Measurements from ENCODE around the gene CAMTA1.

The CAMTA1 gene

DNA sequence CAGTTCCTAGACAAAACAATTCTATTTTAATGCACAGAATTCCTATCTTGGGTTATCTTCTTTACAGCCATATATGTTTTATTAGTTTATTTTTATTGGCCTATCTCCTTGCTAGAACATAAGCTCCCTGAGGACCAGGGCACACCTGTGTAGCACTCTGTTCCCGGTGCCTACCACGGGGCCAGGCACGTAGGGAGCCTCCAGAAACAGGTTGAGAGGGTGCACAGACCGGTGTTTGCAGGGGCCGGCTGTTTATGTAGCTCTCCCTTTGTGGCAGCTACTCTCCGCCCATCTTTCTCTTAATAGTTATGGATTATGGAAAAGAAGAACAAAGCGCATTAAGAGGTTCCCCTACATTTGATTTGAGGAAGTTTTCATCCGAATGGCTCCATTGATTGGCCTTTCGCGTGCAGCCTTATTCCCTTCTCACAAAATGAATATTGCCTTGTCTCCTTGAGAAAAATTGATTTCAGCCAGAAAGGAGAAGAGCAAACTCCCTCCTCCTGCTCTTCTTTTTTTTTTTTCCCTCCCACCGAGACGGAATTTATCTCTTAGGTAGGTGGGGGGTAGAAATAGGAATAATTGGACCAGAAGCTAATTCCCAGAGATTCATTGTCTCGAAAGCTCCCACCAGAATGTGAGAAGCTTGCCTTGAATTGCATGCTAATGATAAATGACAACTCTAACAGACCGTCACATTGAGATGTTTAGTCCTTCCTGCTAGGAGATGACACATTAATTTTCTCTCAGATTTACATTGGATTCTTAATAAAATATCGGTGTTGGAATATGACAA, 447.4 kb downstream of the CAMTA1 start:
- peaks cover 5% of the 10 kb centered on the region for H3K27me3 ChIP-seq (ENCODE audit: insufficient read depth, low read length, poor library complexity)
- H3K36me3 ChIP-seq (ENCODE audit: insufficient read depth, low read length) = no peaks in the 10 kb centered on the region
- ATAC-seq (ENCODE audit: insufficient read depth, low read depth) = no peak
- H4K20me1 ChIP-seq (ENCODE audit: insufficient read depth, low read length) = no peaks in the 10 kb centered on the region
- no peak overlapping the region for H3K4me3 ChIP-seq (ENCODE audit: low read depth in 1 of 2, low read length in 2 of 2)
- H3K27ac ChIP-seq (ENCODE audit: low read length) = no peak overlapping the region
- no peaks in the 10 kb centered on the region for H3K4me1 ChIP-seq (ENCODE audit: insufficient read depth, low read length)
- H3K9ac ChIP-seq (ENCODE audit: low read depth, low read length) = no peak overlapping the region
- H3K79me2 ChIP-seq (ENCODE audit: insufficient read depth, low read length) = no peaks in the 10 kb centered on the region
- no peak overlapping the region for H3K4me2 ChIP-seq (ENCODE audit: insufficient read depth, low read length)
- no peak overlapping the region for H2AFZ ChIP-seq (ENCODE audit: low read depth, low read length)
- TF ChIP-seq, protein P1, sequence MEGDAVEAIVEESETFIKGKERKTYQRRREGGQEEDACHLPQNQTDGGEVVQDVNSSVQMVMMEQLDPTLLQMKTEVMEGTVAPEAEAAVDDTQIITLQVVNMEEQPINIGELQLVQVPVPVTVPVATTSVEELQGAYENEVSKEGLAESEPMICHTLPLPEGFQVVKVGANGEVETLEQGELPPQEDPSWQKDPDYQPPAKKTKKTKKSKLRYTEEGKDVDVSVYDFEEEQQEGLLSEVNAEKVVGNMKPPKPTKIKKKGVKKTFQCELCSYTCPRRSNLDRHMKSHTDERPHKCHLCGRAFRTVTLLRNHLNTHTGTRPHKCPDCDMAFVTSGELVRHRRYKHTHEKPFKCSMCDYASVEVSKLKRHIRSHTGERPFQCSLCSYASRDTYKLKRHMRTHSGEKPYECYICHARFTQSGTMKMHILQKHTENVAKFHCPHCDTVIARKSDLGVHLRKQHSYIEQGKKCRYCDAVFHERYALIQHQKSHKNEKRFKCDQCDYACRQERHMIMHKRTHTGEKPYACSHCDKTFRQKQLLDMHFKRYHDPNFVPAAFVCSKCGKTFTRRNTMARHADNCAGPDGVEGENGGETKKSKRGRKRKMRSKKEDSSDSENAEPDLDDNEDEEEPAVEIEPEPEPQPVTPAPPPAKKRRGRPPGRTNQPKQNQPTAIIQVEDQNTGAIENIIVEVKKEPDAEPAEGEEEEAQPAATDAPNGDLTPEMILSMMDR (IDR thresholded peaks at IDR 0.05; ENCODE audit: borderline replicate concordance, extremely low read depth, low read length, poor library complexity, severe bottlenecking) = no peak
- TF ChIP-seq EZH2 (IDR thresholded peaks at IDR 0.05; ENCODE audit: borderline replicate concordance, low read depth, low read length, severe bottlenecking) = no peak
- H3K9me3 ChIP-seq (ENCODE audit: insufficient read depth, low read length, severe bottlenecking) = no peaks in the 10 kb centered on the region
- no peak for DNase-seq

GRCh38 chr1:7233237-7233540, 447.9 kb downstream of the CAMTA1 start:
- Histone ChIP-seq H3K4me2 (ENCODE audit: insufficient read depth, low read length) (no peak overlapping the region), H3K36me3 (ENCODE audit: insufficient read depth, low read length) (no peaks in the 10 kb centered on the region), H3K9me3 (ENCODE audit: insufficient read depth, low read length, severe bottlenecking) (no peaks in the 10 kb centered on the region), H3K79me2 (ENCODE audit: insufficient read depth, low read length) (no peaks in the 10 kb centered on the region), H2AFZ (ENCODE audit: low read depth, low read length) (no peak overlapping the region), H3K4me1 (ENCODE audit: insufficient read depth, low read length) (no peaks in the 10 kb centered on the region), H3K4me3 (ENCODE audit: low read depth in 1 of 2, low read length in 2 of 2) (no peak overlapping the region), H3K27ac (ENCODE audit: low read length) (no peak overlapping the region), H3K27me3 (ENCODE audit: insufficient read depth, low read length, poor library complexity) (peaks cover 5% of the 10 kb centered on the region), H3K9ac (ENCODE audit: low read depth, low read length) (no peak overlapping the region), H4K20me1 (ENCODE audit: insufficient read depth, low read length) (no peaks in the 10 kb centered on the region)
- DNase-seq (no peak), ATAC-seq (ENCODE audit: insufficient read depth, low read depth) (no peak)
- TF ChIP-seq EZH2 (IDR thresholded peaks at IDR 0.05; ENCODE audit: borderline replicate concordance, low read depth, low read length, severe bottlenecking) = no peak
- TF ChIP-seq, protein P1 (IDR thresholded peaks at IDR 0.05; ENCODE audit: borderline replicate concordance, extremely low read depth, low read length, poor library complexity, severe bottlenecking) = no peak

GRCh38 chr1:7233646-7234470, 448.6 kb downstream of the CAMTA1 start:
- TF ChIP-seq, protein P1 (IDR thresholded peaks at IDR 0.05; ENCODE audit: borderline replicate concordance, extremely low read depth, low read length, poor library complexity, severe bottlenecking) = no peak
- no peak for TF ChIP-seq EZH2 (IDR thresholded peaks at IDR 0.05; ENCODE audit: borderline replicate concordance, low read depth, low read length, severe bottlenecking)
- no peaks in the 10 kb centered on the region for H3K9me3 ChIP-seq (ENCODE audit: insufficient read depth, low read length, severe bottlenecking)
- H3K36me3 ChIP-seq (ENCODE audit: insufficient read depth, low read length) = no peaks in the 10 kb centered on the region
- H3K4me2 ChIP-seq (ENCODE audit: insufficient read depth, low read length) = no peak overlapping the region
- peaks cover 5% of the 10 kb centered on the region for H3K27me3 ChIP-seq (ENCODE audit: insufficient read depth, low read length, poor library complexity)
- H3K9ac ChIP-seq (ENCODE audit: low read depth, low read length) = no peak overlapping the region
- H3K27ac ChIP-seq (ENCODE audit: low read length) = no peak overlapping the region
- DNase-seq = no peak
- no peaks in the 10 kb centered on the region for H3K4me1 ChIP-seq (ENCODE audit: insufficient read depth, low read length)
- no peak overlapping the region for H2AFZ ChIP-seq (ENCODE audit: low read depth, low read length)
- no peaks in the 10 kb centered on the region for H3K79me2 ChIP-seq (ENCODE audit: insufficient read depth, low read length)
- no peak for ATAC-seq (ENCODE audit: insufficient read depth, low read depth)
- H3K4me3 ChIP-seq (ENCODE audit: low read depth in 1 of 2, low read length in 2 of 2) = no peak overlapping the region
- H4K20me1 ChIP-seq (ENCODE audit: insufficient read depth, low read length) = no peaks in the 10 kb centered on the region

All from DND-41 (cell line).